ENCODE data around the gene MORF4L1.
"Not testable (repeated sequence)": the region's sequence is repeated elsewhere in the genome, so short reads cannot be mapped to it uniquely, and the experiment has no call there.

DNA sequence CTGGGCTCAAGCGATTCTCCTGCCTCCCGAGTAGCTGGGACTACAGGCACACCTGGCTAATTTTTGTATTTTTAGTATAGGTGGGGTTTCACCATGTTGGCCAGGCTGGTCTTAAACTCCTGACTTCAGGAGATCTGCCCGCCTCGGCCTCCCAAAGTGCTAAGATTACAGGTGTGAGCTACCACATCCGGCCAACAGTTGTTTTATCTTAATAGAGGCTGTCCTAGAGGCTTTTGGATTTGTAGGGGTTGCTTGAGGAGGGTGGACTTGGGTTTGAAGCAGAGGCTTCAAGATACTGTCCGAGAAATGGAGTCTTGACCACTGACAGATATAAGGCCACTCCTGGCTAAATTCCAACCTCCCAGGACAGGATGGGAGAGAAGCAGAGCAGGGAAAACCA lies 33.5 kb upstream of the MORF4L1 start:
- TF ChIP-seq GATA1 (IDR thresholded peaks at IDR 0.05; ENCODE audit: low read depth, low read length); POLR2A (IDR thresholded peaks at IDR 0.05; ENCODE audit: low read length): not testable (repeated sequence)
